ENCODE results near the gene KLHL2. TPM values are rescaled to one million over a fixed set of nuclear protein-coding genes. Genes with fewer than 3 reads are reported as not detected.

KLHL2 gene
- total and polyA plus RNA-seq, 2 experiments from 2014 or later: 7.1 to 14.8 TPM

- Histone ChIP-seq H3K27me3 (ENCODE audit: insufficient read depth) (no peaks in the 10 kb centered on the region), H3K9me2 (ENCODE audit: insufficient read depth) (no peaks in the 10 kb centered on the region)
These were observed 86.7 kb downstream of the KLHL2 start for GRCh38 chr4:165293927-165294649.

GRCh38 chr4:165294907-165295306, 87.5 kb downstream of the KLHL2 start:
- DNase-seq (ENCODE audit: low spot score) (peak; percentile 18), ATAC-seq (peak; percentile 48; the same call in 2 of the 3 replicates)
- TF ChIP-seq NANOG (IDR thresholded peaks at IDR 0.05; ENCODE audit: borderline replicate concordance) (no peak), CTCF (conservative IDR thresholded peaks at IDR 0.05; ENCODE audit: low read depth in 2 of 2) (no peak)
- H3K4me3 Mint-ChIP-seq: no peak overlapping the region
- no peaks in the 10 kb centered on the region for H3K79me2 ChIP-seq (replicated peaks; ENCODE audit: insufficient read depth)
- peak overlapping the region; percentile 62; the same call in 1 of the 2 replicates for H3K27ac Mint-ChIP-seq
- no peaks in the 10 kb centered on the region for H3F3A ChIP-seq (replicated peaks; ENCODE audit: low read depth)
- H3K9me3 Mint-ChIP-seq: no peaks in the 10 kb centered on the region
- H3K27me3 Mint-ChIP-seq (ENCODE audit: insufficient read depth, low read depth, poor library complexity): no peaks in the 10 kb centered on the region
- H3K27ac ChIP-seq (ENCODE audit: low read depth): no peak overlapping the region
- H2AFZ ChIP-seq: no peak overlapping the region
- H3K4me1 Mint-ChIP-seq: peaks cover 11% of the 10 kb centered on the region; the same call in 2 of the 3 replicates
- no peaks in the 10 kb centered on the region for H3K36me3 ChIP-seq (ENCODE audit: insufficient read depth)
- no peaks in the 10 kb centered on the region for H3K9me2 ChIP-seq (ENCODE audit: insufficient read depth)
- H3K4me3 ChIP-seq: no peak overlapping the region
- no peaks in the 10 kb centered on the region for H4K20me1 ChIP-seq (replicated peaks; ENCODE audit: insufficient read depth)
- H3K27me3 ChIP-seq (ENCODE audit: insufficient read depth): no peaks in the 10 kb centered on the region
- no peak overlapping the region for H3K4me2 ChIP-seq
- H3K36me3 Mint-ChIP-seq (ENCODE audit: low read depth): 0 out of 3 replicates have a peak, but pooled peaks cover 5% of the 10 kb centered on the region
- peaks cover 13% of the 10 kb centered on the region; the same call in 1 of the 2 replicates for H3K4me1 ChIP-seq (ENCODE audit: insufficient read depth)

More at GRCh38 chr4:165293927-165294649, 86.7 kb downstream of the KLHL2 start:
- Mint-ChIP-seq H3K9me3 (no peaks in the 10 kb centered on the region), H3K36me3 (ENCODE audit: low read depth) (0 out of 3 replicates have a peak, but pooled peaks cover 5% of the 10 kb centered on the region), H3K4me1 (peaks cover 11% of the 10 kb centered on the region; the same call in 2 of the 3 replicates), H3K27me3 (ENCODE audit: insufficient read depth, low read depth, poor library complexity) (no peaks in the 10 kb centered on the region), H3K27ac (peak overlapping the region; percentile 62; the same call in 1 of the 2 replicates), H3K4me3 (no peak overlapping the region)
- no peak overlapping the region for H3K4me2 ChIP-seq
- H2AFZ ChIP-seq: no peak overlapping the region
- no peaks in the 10 kb centered on the region for H3K79me2 ChIP-seq (replicated peaks; ENCODE audit: insufficient read depth)
- no peak for TF ChIP-seq EZH2 (IDR thresholded peaks at IDR 0.05; ENCODE audit: low read depth, unreplicated experiment)
- TF ChIP-seq ZNF114 (CRISPR knock-in tag; IDR thresholded peaks at IDR 0.05): no peak
- H3K27ac ChIP-seq (ENCODE audit: low read depth): no peak overlapping the region
- no peaks in the 10 kb centered on the region for H3K36me3 ChIP-seq (ENCODE audit: insufficient read depth)
- ATAC-seq: no peak
- H3F3A ChIP-seq (replicated peaks; ENCODE audit: low read depth): no peaks in the 10 kb centered on the region
- H3K4me1 ChIP-seq (ENCODE audit: insufficient read depth): peaks cover 13% of the 10 kb centered on the region; the same call in 1 of the 2 replicates
- peak; percentile 4 for DNase-seq (ENCODE audit: low spot score)
- H4K20me1 ChIP-seq (replicated peaks; ENCODE audit: insufficient read depth): no peaks in the 10 kb centered on the region
- H3K4me3 ChIP-seq: no peak overlapping the region

- no peak overlapping the region for H3K27ac Mint-ChIP-seq
- Histone ChIP-seq H3K4me2 (no peak overlapping the region), H3K79me2 (replicated peaks; ENCODE audit: insufficient read depth) (no peaks in the 10 kb centered on the region), H2AFZ (no peak overlapping the region), H3K4me1 (ENCODE audit: insufficient read depth) (peaks cover 13% of the 10 kb centered on the region; the same call in 1 of the 2 replicates), H3K27me3 (ENCODE audit: insufficient read depth) (no peaks in the 10 kb centered on the region), H3K4me3 (no peak overlapping the region), H4K20me1 (replicated peaks; ENCODE audit: insufficient read depth) (no peaks in the 10 kb centered on the region), H3F3A (replicated peaks; ENCODE audit: low read depth) (no peaks in the 10 kb centered on the region), H3K9me2 (ENCODE audit: insufficient read depth) (no peaks in the 10 kb centered on the region), H3K27ac (ENCODE audit: low read depth) (no peak overlapping the region), H3K36me3 (ENCODE audit: insufficient read depth) (no peaks in the 10 kb centered on the region)
- H3K9me3 Mint-ChIP-seq: no peaks in the 10 kb centered on the region
- H3K36me3 Mint-ChIP-seq (ENCODE audit: low read depth): 0 out of 3 replicates have a peak, but pooled peaks cover 5% of the 10 kb centered on the region
- no peak overlapping the region for H3K4me3 Mint-ChIP-seq
- peaks cover 11% of the 10 kb centered on the region; the same call in 2 of the 3 replicates for H3K4me1 Mint-ChIP-seq
- H3K27me3 Mint-ChIP-seq (ENCODE audit: insufficient read depth, low read depth, poor library complexity): no peaks in the 10 kb centered on the region
- DNase-seq (ENCODE audit: low spot score): no peak
- no peak for ATAC-seq
- TF ChIP-seq STAT1 (IDR thresholded peaks at IDR 0.05; ENCODE audit: unreplicated experiment) (no peak), NANOG (IDR thresholded peaks at IDR 0.05; ENCODE audit: borderline replicate concordance) (no peak), CTCF (conservative IDR thresholded peaks at IDR 0.05; ENCODE audit: low read depth in 2 of 2) (no peak), JUNB (IDR thresholded peaks at IDR 0.05; ENCODE audit: unreplicated experiment) (no peak), POLR2AphosphoS5 (IDR thresholded peaks at IDR 0.05; ENCODE audit: low read depth) (no peak), CREB1 (CRISPR knock-in tag; IDR thresholded peaks at IDR 0.05; ENCODE audit: low read depth) (no peak), ZNF331 (CRISPR knock-in tag; IDR thresholded peaks at IDR 0.05; ENCODE audit: low read depth) (no peak), EZH2 (IDR thresholded peaks at IDR 0.05; ENCODE audit: low read depth, unreplicated experiment) (no peak), REST (IDR thresholded peaks at IDR 0.05; ENCODE audit: unreplicated experiment) (no peak)
These were observed 90.3 kb downstream of the KLHL2 start for GRCh38 chr4:165297626-165298025.

Data from GM23338 (cell line).